Testis (tissue), 2 donors: Measurements from ENCODE around the gene RGS12.

ENCODE experiments used
- CTCF ChIP-seq, 3 experiments: fragments of 450-650 bp in 2 of 3; fragments of 200-600 bp in 1 of 3; sonication (generic) in 1 of 3; IDR thresholded peaks; one replicate each; pipeline ENCODE4 v1.5.1; 2016 to 2019; ENCODE audit warnings: antibody characterized with exemption in 3 of 3, mild to moderate bottlenecking in 2 of 3, moderate library complexity in 1 of 3
- POLR2A ChIP-seq: fragments of 450-650 bp; IDR thresholded peaks from one replicate; pipeline ENCODE4 v1.6.1; 2017; ENCODE audit warnings: antibody characterized with exemption, mild to moderate bottlenecking, moderate library complexity

- TF ChIP-seq CTCF (IDR thresholded peaks at IDR 0.05) (no peak), POLR2A (no peak)
Observed at GRCh38 chr4:3243136-3243780, 49.6 kb upstream of the RGS12 start.
